Measurements from ENCODE around the gene GABRA5. TPM values are rescaled to one million over a fixed set of nuclear protein-coding genes. Genes with fewer than 3 reads are reported as not detected.

Gene GABRA5
- total RNA-seq, 1 experiment from 2014 or later, result 23.3 TPM

- TF ChIP-seq ATF6 (CRISPR knock-in tag; IDR thresholded peaks at IDR 0.05) (no peak), ARID4B (CRISPR knock-in tag; IDR thresholded peaks at IDR 0.05; ENCODE audit: borderline replicate concordance) (no peak), RELA (CRISPR knock-in tag; IDR thresholded peaks at IDR 0.05; ENCODE audit: borderline replicate concordance) (no peak), NFE2L1 (CRISPR knock-in tag; IDR thresholded peaks at IDR 0.05) (0 out of 2 replicates have a peak, but pooled peaks have one; percentile 19), USF1 (CRISPR knock-in tag; IDR thresholded peaks at IDR 0.05) (peak; percentile 74), MYBL2 (CRISPR knock-in tag; IDR thresholded peaks at IDR 0.05) (no peak), SP1 (CRISPR knock-in tag; conservative IDR thresholded peaks at IDR 0.05) (0 out of 2 replicates have a peak, but pooled peaks have one; percentile 32), ZNF396 (CRISPR knock-in tag; IDR thresholded peaks at IDR 0.05; ENCODE audit: borderline replicate concordance) (no peak), USF2 (CRISPR knock-in tag; IDR thresholded peaks at IDR 0.05) (peak; percentile 66), RORB (CRISPR knock-in tag; IDR thresholded peaks at IDR 0.05) (no peak), ZNF425 (CRISPR knock-in tag; conservative IDR thresholded peaks at IDR 0.05) (no peak), CTCF (IDR thresholded peaks at IDR 0.05) (peak; percentile 36; the same call in 1 of the 2 replicates)
These were observed 2.1 kb upstream of the GABRA5 start (continued) for GRCh38 chr15:26864664-26865191.

All from WTC11 (cell line).